ENCODE results near the gene PAK5.

GRCh38 chr20:9867196-9867980 lies 28.5 kb upstream of the PAK5 start:
- TF ChIP-seq GATA3 (IDR thresholded peaks at IDR 0.05; ENCODE audit: low read depth, low read length): no peak
- no peak for TF ChIP-seq GATA2 (IDR thresholded peaks at IDR 0.05; ENCODE audit: low read depth, low read length)

All from SH-SY5Y (cell line).